Brain microvascular endothelial cell (primary cell): ENCODE measurements around the gene ARF3.

Source experiments
- DNase-seq: peaks from one replicate; pipeline ENCODE4 v3.0.0-alpha.2; 2020
- H3K27ac ChIP-seq: fragments of 250-450 bp; sonication (Bioruptor Pico); 2 replicates; pipeline ENCODE4 v1.5.1; 2020; ENCODE audit warnings: mild to moderate bottlenecking, moderate library complexity
- H3K27me3 ChIP-seq: fragments of 250-450 bp; sonication (Bioruptor Pico); replicated peaks from 2 replicates; pipeline ENCODE4 v1.5.1; 2020; ENCODE audit warnings: mild to moderate bottlenecking
- H3K36me3 ChIP-seq: fragments of 250-450 bp; sonication (Bioruptor Pico); replicated peaks from 2 replicates; pipeline ENCODE4 v1.5.1; 2020; ENCODE audit warnings: mild to moderate bottlenecking
- H3K4me3 ChIP-seq: 2 replicates; pipeline ENCODE4 v1.5.1; 2011; ENCODE audit warnings: low read depth, mild to moderate bottlenecking, control low read depth, low read length, moderate library complexity
- in situ Hi-C: cut with HindIII; loops from 2 replicates; pipeline ENCODE4 v1.10.0; 2017; ENCODE audit warnings: low sequenced_read_pairs, low pct_ligation_motif_present
- TF ChIP-seq, protein P1 (sequence below): IDR thresholded peaks from 2 replicates; pipeline ENCODE4 v1.5.1; 2011; ENCODE audit warnings: low read depth, mild to moderate bottlenecking, moderate library complexity, low read length, control low read depth, inconsistent platforms; ENCODE audit errors: missing control alignments

ARF3 gene

DNA sequence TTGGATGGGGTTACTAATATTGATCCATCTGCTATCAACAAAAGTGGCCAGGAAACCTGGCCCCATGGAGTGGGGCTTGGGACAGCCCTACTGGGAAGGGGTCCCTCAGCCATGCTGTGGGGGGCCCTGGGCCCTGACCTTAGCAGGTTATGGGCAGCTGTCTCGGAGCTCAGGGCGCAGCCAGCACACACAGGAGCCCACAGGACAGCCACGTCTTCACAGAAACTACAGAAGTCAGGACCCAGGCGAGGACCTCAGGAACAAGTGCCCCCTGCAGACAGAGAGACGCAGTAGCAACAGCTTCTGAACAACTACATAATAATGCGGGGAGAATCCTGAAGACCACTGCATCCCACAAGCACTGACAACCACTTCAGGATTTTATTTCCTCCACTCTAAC lies 20.1 kb downstream of the ARF3 start:
- H3K4me3 ChIP-seq = no peak overlapping the region
- TF ChIP-seq, protein P1, sequence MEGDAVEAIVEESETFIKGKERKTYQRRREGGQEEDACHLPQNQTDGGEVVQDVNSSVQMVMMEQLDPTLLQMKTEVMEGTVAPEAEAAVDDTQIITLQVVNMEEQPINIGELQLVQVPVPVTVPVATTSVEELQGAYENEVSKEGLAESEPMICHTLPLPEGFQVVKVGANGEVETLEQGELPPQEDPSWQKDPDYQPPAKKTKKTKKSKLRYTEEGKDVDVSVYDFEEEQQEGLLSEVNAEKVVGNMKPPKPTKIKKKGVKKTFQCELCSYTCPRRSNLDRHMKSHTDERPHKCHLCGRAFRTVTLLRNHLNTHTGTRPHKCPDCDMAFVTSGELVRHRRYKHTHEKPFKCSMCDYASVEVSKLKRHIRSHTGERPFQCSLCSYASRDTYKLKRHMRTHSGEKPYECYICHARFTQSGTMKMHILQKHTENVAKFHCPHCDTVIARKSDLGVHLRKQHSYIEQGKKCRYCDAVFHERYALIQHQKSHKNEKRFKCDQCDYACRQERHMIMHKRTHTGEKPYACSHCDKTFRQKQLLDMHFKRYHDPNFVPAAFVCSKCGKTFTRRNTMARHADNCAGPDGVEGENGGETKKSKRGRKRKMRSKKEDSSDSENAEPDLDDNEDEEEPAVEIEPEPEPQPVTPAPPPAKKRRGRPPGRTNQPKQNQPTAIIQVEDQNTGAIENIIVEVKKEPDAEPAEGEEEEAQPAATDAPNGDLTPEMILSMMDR = peak; percentile 55
- in situ Hi-C loops = no loop called here
- no peak for DNase-seq
- peaks cover 80% of the 10 kb centered on the region for H3K36me3 ChIP-seq
- no peaks in the 10 kb centered on the region for H3K27me3 ChIP-seq
- no peak overlapping the region for H3K27ac ChIP-seq

DNA sequence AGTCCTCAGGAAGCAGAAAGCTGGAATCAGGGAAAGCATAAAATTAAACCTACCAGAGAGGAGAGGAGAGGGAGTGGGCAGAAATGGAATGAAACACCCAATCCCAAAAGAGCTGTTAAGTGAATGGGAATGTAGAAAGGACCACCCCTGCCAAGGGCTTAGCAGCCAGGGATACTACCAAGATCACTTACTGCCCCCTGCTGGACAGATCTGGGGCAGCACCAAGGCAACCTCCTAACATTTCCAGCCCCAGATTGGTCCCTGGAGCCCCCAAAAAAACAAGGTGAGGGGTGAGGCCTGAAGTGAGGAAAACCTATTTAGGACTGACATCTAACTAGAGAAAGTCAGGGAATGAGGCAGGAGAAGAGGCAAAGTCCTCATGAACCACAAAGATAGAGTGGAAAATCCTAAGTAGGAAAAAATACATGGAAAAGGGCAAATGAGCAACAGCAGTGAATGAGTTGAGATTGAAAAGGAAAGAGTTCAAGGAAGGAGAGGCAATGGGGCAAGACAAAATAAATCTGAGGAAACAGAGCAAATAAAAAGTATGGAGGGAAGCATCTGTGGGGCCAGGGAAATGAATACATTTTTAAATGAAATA lies 20.8 kb downstream of the ARF3 start:
- Histone ChIP-seq H3K27me3 (no peaks in the 10 kb centered on the region), H3K4me3 (no peak overlapping the region), H3K27ac (no peak overlapping the region), H3K36me3 (peaks cover 84% of the 10 kb centered on the region)
- in situ Hi-C loops = no loop called here
- DNase-seq = peak; percentile 63
- TF ChIP-seq, protein P1 = peak; percentile 98

DNA sequence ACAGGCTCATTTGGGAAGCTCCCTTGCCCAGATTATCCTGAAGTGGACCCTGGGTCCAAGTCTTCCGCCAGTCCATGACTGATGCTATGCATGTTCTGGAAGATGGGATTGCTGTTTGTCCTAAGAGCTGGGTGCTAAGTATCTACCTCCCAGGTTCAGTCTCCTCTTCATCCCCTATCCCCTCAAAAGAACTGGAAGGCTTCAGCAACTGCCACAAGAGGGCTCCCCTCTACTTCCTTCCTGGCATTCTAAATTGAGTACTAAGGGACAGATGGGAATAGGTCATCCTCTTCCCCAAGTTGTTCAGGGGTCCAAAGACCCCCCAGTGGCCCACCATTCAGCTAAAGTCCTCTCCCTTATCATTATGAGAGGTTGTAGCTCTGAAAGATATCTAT lies 23.0 kb downstream of the ARF3 start:
- DNase-seq = no peak
- Histone ChIP-seq H3K36me3 (peaks cover 80% of the 10 kb centered on the region), H3K27me3 (no peaks in the 10 kb centered on the region), H3K4me3 (no peak overlapping the region), H3K27ac (no peak overlapping the region)
- in situ Hi-C loops = no loop called here
- TF ChIP-seq, protein P1 = peak; percentile 63

DNA sequence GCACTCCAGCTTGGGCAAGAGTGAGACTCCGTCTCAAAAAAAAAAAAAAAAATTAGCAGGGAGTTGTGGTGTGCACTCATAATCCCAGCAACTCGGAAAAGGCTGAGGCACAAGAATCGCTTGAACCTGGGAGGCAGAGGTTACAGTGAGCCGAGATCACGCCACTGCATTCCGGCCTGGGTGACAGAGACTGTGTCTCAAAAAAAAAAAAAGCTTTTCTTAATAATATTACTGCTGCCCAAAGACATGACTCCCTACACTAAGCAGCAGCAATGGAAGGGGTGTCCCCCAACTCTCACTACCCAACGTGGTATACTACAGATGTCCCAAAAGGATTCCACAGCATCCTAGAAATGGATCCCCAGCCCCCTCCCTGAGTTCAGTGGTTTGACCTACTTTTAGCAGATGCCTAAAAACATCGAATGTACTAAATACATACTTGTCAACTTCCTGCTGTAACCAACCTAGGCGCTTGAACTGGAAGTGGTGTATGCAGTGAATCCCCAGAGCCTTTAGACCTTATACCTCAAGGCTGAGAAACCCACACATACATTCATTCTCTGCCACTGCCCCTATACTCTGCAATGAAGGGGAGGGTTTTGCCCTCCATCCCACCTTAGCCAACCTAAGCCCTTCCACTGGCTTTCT lies 23.5 kb downstream of the ARF3 start:
- Histone ChIP-seq H3K36me3 (peaks cover 77% of the 10 kb centered on the region), H3K27me3 (no peaks in the 10 kb centered on the region), H3K4me3 (no peak overlapping the region), H3K27ac (no peak overlapping the region)
- TF ChIP-seq, protein P1 = no peak
- no peak for DNase-seq
- in situ Hi-C loops = no loop called here

DNA sequence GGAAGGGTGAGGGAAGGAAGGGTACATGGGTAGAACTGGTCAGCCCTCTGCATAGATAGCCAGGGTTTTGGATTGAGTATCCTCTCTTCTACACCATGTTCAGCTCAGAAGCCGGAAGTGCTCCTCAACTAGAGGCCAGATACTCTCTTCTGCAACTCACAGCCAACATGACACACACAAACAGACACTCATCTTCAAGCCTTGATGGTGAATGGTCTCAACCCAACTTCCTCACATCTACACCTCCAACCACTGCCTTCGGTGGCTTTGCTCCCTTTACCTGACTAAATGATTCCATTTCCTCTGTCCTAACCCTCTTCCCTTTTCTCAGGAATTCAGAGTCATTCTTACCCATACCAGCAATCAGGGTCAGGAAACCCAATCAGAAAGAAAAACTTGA lies 24.4 kb downstream of the ARF3 start:
- no peak for DNase-seq
- in situ Hi-C loops = no loop called here
- Histone ChIP-seq H3K27me3 (no peaks in the 10 kb centered on the region), H3K27ac (no peak overlapping the region), H3K4me3 (no peak overlapping the region), H3K36me3 (peaks cover 73% of the 10 kb centered on the region)
- TF ChIP-seq, protein P1 = no peak

DNA sequence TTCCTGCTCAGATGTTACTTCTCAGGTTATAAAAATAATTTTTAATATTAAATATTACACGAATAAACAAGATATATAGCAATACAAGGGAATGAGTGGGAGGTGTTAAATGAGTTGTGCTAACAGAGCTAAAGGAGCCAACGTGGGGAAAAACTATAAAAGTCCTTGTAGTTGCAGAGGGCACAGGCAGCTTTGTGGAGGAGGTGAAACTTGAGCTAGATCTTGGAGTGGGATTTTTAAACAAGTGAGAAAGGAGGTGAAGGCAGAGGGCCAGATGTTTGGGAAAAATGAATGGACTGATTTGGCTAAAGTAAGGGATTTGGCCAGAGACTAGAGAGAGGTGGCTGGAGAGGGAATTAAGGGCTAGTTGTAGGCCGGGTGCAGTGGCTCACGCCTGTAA lies 26.8 kb downstream of the ARF3 start:
- TF ChIP-seq, protein P1 = no peak
- Histone ChIP-seq H3K27ac (no peak overlapping the region), H3K27me3 (no peaks in the 10 kb centered on the region), H3K4me3 (no peak overlapping the region), H3K36me3 (peaks cover 53% of the 10 kb centered on the region)
- in situ Hi-C loops = no loop called here
- no peak for DNase-seq
